SKM-1 treated with dmso at 0.1 percent for 144 hours (cell line): Measurements from ENCODE around the gene NDUFV3.
"Not testable (repeated sequence)": the region's sequence is repeated elsewhere in the genome, so short reads cannot be mapped to it uniquely, and the experiment has no call there.

Experiments
- DNase-seq: peaks from one replicate; lab custom pipeline; 2025; ENCODE audit not compliant: unreplicated experiment; lab: John Stamatoyannopoulos, UW

NDUFV3 gene

GRCh38 chr21:42855937-42856335 is 37.2 kb upstream of the NDUFV3 start:
- DNase-seq: no peak

- DNase-seq: no peak
These were observed 35.9 kb upstream of the NDUFV3 start for GRCh38 chr21:42857216-42857615.

GRCh38 chr21:42858185-42858847 is 34.8 kb upstream of the NDUFV3 start:
- DNase-seq: no peak

- no peak for DNase-seq
These were observed 33.9 kb upstream of the NDUFV3 start for GRCh38 chr21:42858957-42859890.

GRCh38 chr21:42859891-42860230 is 33.2 kb upstream of the NDUFV3 start:
- no peak for DNase-seq

- DNase-seq: no peak
These were observed 32.8 kb upstream of the NDUFV3 start for GRCh38 chr21:42860345-42860744.

GRCh38 chr21:42861311-42861847 is 31.7 kb upstream of the NDUFV3 start:
- DNase-seq: no peak

- DNase-seq: no peak
These were observed 31.2 kb upstream of the NDUFV3 start for GRCh38 chr21:42861848-42862400.

GRCh38 chr21:42862774-42863503 is 30.2 kb upstream of the NDUFV3 start:
- DNase-seq: no peak

GRCh38 chr21:42863504-42863870 is 29.6 kb upstream of the NDUFV3 start:
- DNase-seq: no peak

- DNase-seq: no peak
These were observed 28.8 kb upstream of the NDUFV3 start for GRCh38 chr21:42864286-42864685.

GRCh38 chr21:42864815-42865775 is 28.0 kb upstream of the NDUFV3 start:
- DNase-seq: no peak

GRCh38 chr21:42865776-42866160 is 27.3 kb upstream of the NDUFV3 start:
- DNase-seq: no peak

GRCh38 chr21:42868196-42868595 is 24.9 kb upstream of the NDUFV3 start:
- DNase-seq: no peak

GRCh38 chr21:42873096-42873495 is 20.0 kb upstream of the NDUFV3 start:
- no peak for DNase-seq

- DNase-seq: not testable (repeated sequence)
These were observed 17.3 kb upstream of the NDUFV3 start for GRCh38 chr21:42875811-42876210.

GRCh38 chr21:42878678-42878992 is 14.5 kb upstream of the NDUFV3 start:
- DNase-seq: no peak

- DNase-seq: peak; percentile 92
These were observed 13.9 kb upstream of the NDUFV3 start, which contains the start of gene WDR4 for GRCh38 chr21:42878993-42879787. Gene WDR4, minus strand, starts transcription at chr21:42879539. Its CDS starts 44 bp downstream, at chr21:42879495.

- DNase-seq: no peak
These were observed 12.8 kb upstream of the NDUFV3 start for GRCh38 chr21:42880352-42880751.
